Peyer's patch (tissue), 4 donors: ENCODE data around the gene KMT5B. TPM values are rescaled to one million over a fixed set of nuclear protein-coding genes. Genes with fewer than 3 reads are reported as not detected.

ENCODE experiments used
- DNase-seq, 3 donors: peaks; one replicate each; pipeline ENCODE4 v3.0.0-alpha.2; 2017 to 2019
- H3K27ac ChIP-seq, 4 donors: fragments of 200-600 bp; sonication (generic); one replicate each; pipeline ENCODE4 v1.5.1; 2016 to 2019
- H3K27me3 ChIP-seq, 2 donors: fragments of 200-600 bp; sonication (generic); one replicate each; pipeline ENCODE4 v1.5.1; 2019
- H3K36me3 ChIP-seq, 3 donors: fragments of 200-600 bp; sonication (generic); one replicate each; pipeline ENCODE4 v1.5.1; 2016 to 2019
- H3K4me1 ChIP-seq, 4 donors: fragments of 200-600 bp; sonication (generic); one replicate each; pipeline ENCODE4 v1.5.1; 2016 to 2019
- H3K4me3 ChIP-seq, 4 donors: fragments of 200-600 bp; sonication (generic); 1 replicate in 3 of 4; 2 replicates in 1 of 4; pipeline ENCODE4 v1.5.1; 2016 to 2019; ENCODE audit warnings: mild to moderate bottlenecking in 1 of 4
- H3K9me3 ChIP-seq, 4 donors: fragments of 200-600 bp; sonication (generic); one replicate each; pipeline ENCODE4 v1.5.1; 2016 to 2019; ENCODE audit warnings: mild to moderate bottlenecking in 1 of 4
- POLR2A ChIP-seq, 2 donors: fragments of 450-650 bp; IDR thresholded peaks; one replicate each; pipeline ENCODE4 v1.5.1; 2017; ENCODE audit warnings: antibody characterized with exemption in 2 of 2, mild to moderate bottlenecking in 2 of 2, moderate library complexity in 2 of 2
- total RNA-seq, 4 donors: library from RNA; depleted of rRNA; stranded (reverse); fragments of >200 nt; gene quantifications; one replicate each; pipeline ENCODE4 v1.1.0, GENCODE V29; 2016
- TF ChIP-seq, protein P1 (sequence below), 6 experiments: fragments of 450-650 bp in 4 of 6; fragments of 200-600 bp in 2 of 6; sonication (generic) in 1 of 6; IDR thresholded peaks; one replicate each; pipeline ENCODE4 v1.5.1; 2017 to 2019; ENCODE audit warnings: antibody characterized with exemption in 6 of 6, mild to moderate bottlenecking in 3 of 6, moderate library complexity in 1 of 6

The KMT5B gene
- 10 to 100 TPM; 55.3 to 74.8 (median 60.3) TPM for total RNA-seq

DNA sequence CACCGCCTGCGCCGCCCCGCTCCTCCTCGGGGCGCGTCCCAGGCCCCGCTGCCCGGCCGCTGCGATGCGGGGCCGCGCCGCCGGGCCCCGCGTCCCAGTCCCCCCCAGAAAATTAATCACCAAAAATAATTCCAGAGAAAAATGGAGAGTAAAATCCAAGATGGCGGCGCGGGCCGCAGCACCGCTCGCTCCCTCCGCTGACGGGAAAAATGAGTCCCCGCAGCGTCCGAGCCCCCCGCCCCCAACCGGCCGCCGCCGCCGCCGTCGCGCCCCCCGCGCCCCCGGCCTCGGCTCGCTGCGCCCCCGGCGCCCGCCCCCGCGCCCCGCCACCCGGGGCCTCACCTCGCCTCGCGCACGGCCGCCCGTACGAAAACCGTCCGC, at the start of gene KMT5B:
KMT5B (minus strand) TSS at position 162 of the 381 bp plus-strand sequence. CDS start 23,220 bp downstream, outside the sequence.
- Histone ChIP-seq H3K27ac (peak within 1 kb of the TSS; percentile 99 to 100 (median 100)), H3K27me3 (no peaks in the 10 kb centered on the region), H3K9me3 (no peaks in the 10 kb centered on the region), H3K36me3 (no peaks in the 10 kb centered on the region), H3K4me1 (peaks cover 5 to 68% (median 12%) of the 10 kb centered on the region in 4 donors), H3K4me3 (peak within 1 kb of the TSS; percentile 81 to 98 (median 94))
- peak; percentile 26 to 77 (median 70) for DNase-seq
- TF ChIP-seq POLR2A (IDR thresholded peaks at IDR 0.05), result no peak
- TF ChIP-seq, protein P1, sequence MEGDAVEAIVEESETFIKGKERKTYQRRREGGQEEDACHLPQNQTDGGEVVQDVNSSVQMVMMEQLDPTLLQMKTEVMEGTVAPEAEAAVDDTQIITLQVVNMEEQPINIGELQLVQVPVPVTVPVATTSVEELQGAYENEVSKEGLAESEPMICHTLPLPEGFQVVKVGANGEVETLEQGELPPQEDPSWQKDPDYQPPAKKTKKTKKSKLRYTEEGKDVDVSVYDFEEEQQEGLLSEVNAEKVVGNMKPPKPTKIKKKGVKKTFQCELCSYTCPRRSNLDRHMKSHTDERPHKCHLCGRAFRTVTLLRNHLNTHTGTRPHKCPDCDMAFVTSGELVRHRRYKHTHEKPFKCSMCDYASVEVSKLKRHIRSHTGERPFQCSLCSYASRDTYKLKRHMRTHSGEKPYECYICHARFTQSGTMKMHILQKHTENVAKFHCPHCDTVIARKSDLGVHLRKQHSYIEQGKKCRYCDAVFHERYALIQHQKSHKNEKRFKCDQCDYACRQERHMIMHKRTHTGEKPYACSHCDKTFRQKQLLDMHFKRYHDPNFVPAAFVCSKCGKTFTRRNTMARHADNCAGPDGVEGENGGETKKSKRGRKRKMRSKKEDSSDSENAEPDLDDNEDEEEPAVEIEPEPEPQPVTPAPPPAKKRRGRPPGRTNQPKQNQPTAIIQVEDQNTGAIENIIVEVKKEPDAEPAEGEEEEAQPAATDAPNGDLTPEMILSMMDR (IDR thresholded peaks at IDR 0.05), result no peak

DNA sequence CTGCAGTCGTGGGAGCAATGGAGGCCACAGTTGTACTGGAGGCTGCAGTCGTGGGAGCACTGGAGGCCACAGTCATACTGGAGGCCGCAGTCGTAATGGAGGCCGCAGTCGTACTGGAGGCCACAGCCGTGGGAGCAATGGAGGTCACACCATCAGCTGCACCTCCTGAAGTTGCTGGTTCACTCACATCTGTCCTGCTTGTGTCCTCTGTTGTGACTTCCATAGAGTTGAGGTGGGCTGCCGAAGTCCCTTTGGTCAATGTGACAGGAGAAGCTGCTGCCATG, 49.4 kb upstream of the KMT5B start:
- peaks cover 5 to 19% (median 9%) of the 10 kb centered on the region in 4 donors for H3K4me1 ChIP-seq
- no peak for DNase-seq
- peaks cover 0 to 65% (median 0%) of the 10 kb centered on the region in 3 donors for H3K36me3 ChIP-seq
- TF ChIP-seq, protein P1 (IDR thresholded peaks at IDR 0.05), result no peak
- TF ChIP-seq POLR2A (IDR thresholded peaks at IDR 0.05), result no peak
- H3K27me3 ChIP-seq, result no peaks in the 10 kb centered on the region
- H3K27ac ChIP-seq, result no peak overlapping the region
- no peak overlapping the region for H3K4me3 ChIP-seq
- H3K9me3 ChIP-seq, result no peaks in the 10 kb centered on the region

- H3K4me3 ChIP-seq, result no peak overlapping the region
- peaks cover 5 to 15% (median 13%) of the 10 kb centered on the region in 4 donors for H3K4me1 ChIP-seq
- no peak for TF ChIP-seq POLR2A (IDR thresholded peaks at IDR 0.05)
- TF ChIP-seq, protein P1 (IDR thresholded peaks at IDR 0.05), result no peak
- peaks cover 0 to 60% (median 0%) of the 10 kb centered on the region in 3 donors for H3K36me3 ChIP-seq
- no peaks in the 10 kb centered on the region for H3K27me3 ChIP-seq
- H3K9me3 ChIP-seq, result no peaks in the 10 kb centered on the region
- no peak overlapping the region for H3K27ac ChIP-seq
- no peak for DNase-seq
Measured at GRCh38 chr11:68261749-68262543, 48.9 kb upstream of the KMT5B start.

- Histone ChIP-seq H3K27me3 (no peaks in the 10 kb centered on the region), H3K4me1 (peaks cover 5 to 12% (median 10%) of the 10 kb centered on the region in 4 donors), H3K27ac (no peak overlapping the region), H3K36me3 (peaks cover 0 to 51% (median 0%) of the 10 kb centered on the region in 3 donors), H3K9me3 (no peaks in the 10 kb centered on the region), H3K4me3 (no peak overlapping the region)
- no peak for TF ChIP-seq POLR2A (IDR thresholded peaks at IDR 0.05)
- TF ChIP-seq, protein P1 (IDR thresholded peaks at IDR 0.05), result no peak
- DNase-seq, result no peak
Measured at GRCh38 chr11:68261006-68261405, 47.9 kb upstream of the KMT5B start.

DNA sequence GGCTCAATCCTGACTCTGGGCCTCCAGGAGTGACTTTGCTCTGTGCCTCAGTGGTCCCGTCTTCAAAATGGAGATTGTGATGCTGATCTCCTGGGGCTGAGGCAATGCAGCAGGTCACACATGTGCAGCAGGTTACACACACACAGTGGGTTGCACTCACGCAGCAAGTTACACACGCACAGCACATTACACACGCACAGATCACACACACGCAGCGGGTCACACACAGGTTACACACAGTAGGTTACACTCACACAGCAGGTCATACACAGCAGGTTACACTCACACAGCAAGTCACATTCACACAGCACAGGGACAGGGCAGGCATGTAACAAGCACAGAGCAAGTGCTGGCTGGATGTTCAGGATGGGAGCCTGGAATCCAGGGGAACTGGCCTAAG, 47.4 kb upstream of the KMT5B start:
- Histone ChIP-seq H3K4me1 (peaks cover 4 to 11% (median 6%) of the 10 kb centered on the region in 4 donors), H3K9me3 (no peaks in the 10 kb centered on the region), H3K36me3 (peaks cover 0 to 45% (median 0%) of the 10 kb centered on the region in 3 donors), H3K4me3 (no peak overlapping the region), H3K27ac (no peak overlapping the region), H3K27me3 (no peaks in the 10 kb centered on the region)
- TF ChIP-seq, protein P1 (IDR thresholded peaks at IDR 0.05), result no peak
- TF ChIP-seq POLR2A (IDR thresholded peaks at IDR 0.05), result no peak
- DNase-seq, result no peak
